HG03457 (cell line): Measurements from ENCODE around the gene SLC39A11.
"Not testable (repeated sequence)": the region's sequence is repeated elsewhere in the genome, so short reads cannot be mapped to it uniquely, and the experiment has no call there.

Source experiments
- ATAC-seq: cut with Tn5 transposase; IDR thresholded peaks from one replicate; pipeline ENCODE4 v1.9.1; 2021; ENCODE audit warnings: moderate number of reproducible peaks; ENCODE audit not compliant: unreplicated experiment

SLC39A11 gene

DNA sequence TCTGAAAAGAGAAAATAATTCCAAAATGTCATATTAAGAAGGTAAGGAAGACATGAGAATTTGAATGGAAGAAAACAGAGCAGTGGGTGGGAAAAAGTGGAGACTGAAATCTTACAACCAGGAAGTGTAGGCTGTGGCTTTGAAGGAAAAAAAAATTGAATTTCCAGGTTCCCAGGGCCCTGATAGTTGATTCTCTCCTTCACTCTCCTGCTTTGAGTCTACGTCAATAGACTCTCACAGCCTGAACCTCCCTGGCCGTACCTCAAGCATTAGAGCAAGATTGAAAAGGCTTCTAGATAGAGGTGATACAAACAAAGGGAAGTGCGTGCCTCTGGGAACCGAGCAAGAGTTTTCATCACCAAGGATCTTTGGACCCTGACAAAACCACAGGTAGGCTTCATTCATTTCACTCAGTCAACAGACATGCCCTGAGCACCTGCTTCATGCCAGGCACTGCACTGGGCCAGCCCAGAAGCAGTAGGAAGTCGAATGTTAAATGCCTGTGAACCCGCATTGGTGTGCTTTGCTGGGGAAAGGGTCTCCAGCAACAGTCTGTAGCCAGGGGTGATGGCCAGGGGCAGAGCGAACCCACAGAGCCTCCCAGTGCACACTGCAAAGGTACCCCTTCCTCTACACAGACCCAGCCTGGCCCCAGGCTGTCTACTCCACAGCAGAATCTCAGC is 163.9 kb downstream of the SLC39A11 start:
- no peak for ATAC-seq

DNA sequence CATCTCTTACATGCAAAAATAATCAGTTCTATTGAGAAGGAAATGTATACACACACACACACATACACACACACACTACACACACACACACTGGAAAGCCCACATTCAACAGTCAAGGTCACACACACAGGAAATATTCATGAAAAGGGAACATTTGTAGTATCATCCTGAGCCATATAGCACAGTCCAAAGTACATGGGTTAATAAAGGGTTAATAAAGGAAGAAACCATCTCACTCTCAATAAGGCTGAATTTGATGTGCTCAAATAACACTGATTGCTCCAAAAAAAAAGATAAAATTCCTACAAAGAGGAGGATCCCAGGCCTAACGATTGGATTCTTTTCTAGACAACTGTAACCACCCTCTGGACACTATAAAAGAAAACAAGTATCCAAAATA is 164.7 kb downstream of the SLC39A11 start:
- no peak for ATAC-seq

GRCh38 chr17:72927146-72927545 is 165.3 kb downstream of the SLC39A11 start:
- no peak for ATAC-seq

DNA sequence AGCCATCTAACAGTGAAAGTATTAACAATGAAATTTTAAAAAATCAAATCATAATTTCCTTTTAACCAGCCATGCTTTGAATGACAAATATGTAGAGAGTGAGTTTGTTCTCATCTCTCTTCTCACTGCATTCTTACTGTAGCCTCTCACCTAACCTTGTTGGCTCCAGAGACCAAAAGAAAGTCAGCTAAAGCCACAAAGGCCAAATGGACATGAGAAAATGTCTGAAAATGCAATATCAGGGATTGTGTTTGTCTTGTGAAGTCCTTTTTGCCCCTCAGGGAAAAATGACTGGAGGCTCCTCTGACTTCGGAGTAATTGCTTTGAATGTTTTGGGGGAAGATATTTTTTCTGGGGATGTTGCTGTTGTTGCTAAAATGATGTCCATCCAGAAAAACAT is 166.3 kb downstream of the SLC39A11 start:
- no peak for ATAC-seq

DNA sequence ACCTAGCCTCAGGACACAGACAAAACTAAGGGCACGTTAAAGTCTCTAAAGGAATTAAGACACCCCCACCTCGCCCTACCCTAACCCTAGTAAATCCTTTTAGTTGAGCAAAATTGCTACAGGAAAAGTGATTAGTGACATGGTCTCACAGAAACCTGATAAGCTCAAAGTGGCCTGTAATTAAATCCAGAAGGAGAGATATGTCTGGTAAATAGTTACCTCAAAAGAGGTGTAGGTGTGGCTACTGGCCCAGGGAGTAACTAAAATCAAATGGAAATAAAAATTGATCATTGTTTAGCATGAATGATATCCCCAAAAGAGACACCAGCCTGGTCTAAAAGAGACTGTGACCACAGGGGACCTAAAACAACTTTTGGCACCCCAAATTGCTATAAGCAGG is 168.3 kb downstream of the SLC39A11 start:
- ATAC-seq, result no peak

DNA sequence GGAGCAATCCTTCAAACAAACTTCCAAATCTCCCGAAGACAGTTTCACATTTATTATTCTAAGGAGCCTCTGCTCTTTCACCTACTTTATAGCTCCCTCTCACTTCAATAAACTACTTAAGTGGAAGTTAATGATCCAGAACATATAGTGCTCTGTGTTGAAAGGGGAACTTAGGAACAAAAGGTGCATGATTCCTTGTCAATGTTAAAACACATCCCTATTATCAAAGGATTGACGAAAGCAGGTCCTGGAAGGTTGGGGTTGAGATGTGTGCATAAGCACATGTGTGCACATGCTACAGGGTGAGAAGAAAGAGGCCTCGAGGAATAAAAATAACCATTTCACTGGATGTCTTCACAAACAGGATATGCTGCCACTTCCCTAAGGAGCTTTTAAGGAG is 170.3 kb downstream of the SLC39A11 start:
- ATAC-seq, result no peak

GRCh38 chr17:72921347-72922054 is 171.0 kb downstream of the SLC39A11 start:
- ATAC-seq, result no peak

DNA sequence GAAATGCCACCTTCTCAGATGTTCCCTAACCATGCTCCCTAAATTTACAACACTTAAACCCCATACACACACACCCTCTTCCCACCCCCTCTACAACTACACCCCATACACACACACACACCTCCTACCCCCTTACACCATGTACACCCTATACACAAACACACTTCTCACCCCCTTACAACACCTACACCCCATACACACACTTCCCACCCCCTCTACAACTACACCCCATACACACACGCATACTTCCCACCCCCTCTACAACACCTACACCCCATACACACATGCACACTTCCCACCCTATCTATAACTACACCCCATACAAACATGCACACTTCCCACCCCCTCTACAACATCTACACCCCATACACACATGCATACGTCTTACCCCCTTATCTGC is 172.0 kb downstream of the SLC39A11 start:
- no peak for ATAC-seq

- ATAC-seq, result no peak
Measured at GRCh38 chr17:72916991-72917390, 175.5 kb downstream of the SLC39A11 start.

GRCh38 chr17:72915625-72916081 is 176.8 kb downstream of the SLC39A11 start:
- ATAC-seq, result no peak

GRCh38 chr17:72913142-72913682 is 179.3 kb downstream of the SLC39A11 start:
- ATAC-seq, result no peak

DNA sequence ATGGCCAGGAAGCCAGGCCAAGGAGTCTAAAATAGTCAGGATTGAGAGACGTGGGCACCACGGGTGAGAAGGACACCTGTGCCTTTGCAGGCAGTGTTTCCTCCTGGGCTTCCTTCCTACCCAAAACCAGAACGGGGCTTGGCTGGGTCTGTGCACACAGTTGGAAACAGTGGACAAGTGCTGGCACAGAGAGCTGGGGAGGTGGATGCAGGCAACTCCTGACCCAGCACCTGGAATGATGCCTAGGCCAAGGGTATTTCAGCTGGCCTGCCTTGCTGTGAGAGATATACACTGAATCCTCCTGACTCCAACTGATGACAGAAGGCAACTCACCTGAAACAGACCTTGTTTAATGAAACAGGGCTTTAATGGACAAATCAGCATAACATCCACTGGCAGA is 186.2 kb downstream of the SLC39A11 start:
- ATAC-seq, result no peak

GRCh38 chr17:72903522-72903921 is 189.0 kb downstream of the SLC39A11 start:
- ATAC-seq, result no peak

- ATAC-seq, result no peak
Measured at GRCh38 chr17:72901657-72902056, 190.8 kb downstream of the SLC39A11 start.

DNA sequence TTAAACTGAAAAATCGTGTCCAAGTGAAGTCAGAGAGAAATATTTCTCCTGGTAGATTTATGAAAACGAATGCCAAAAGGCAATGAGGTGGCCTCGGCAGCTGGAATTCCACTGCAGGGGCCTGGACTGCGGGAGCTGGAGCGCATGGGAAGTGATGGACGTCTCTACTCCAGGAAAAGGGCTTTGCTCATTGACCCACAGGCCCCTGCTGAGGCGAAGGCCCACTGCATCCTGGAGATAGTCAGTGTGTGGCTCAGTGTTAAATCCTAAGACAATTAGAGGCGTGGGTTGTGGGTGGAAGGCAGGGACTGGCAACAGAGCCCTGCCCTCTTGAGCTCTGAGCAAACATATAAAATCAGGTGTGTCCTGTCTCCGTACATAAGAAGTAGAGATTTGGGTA is 191.4 kb downstream of the SLC39A11 start:
- no peak for ATAC-seq

- ATAC-seq, result no peak
Measured at GRCh38 chr17:72900654-72900971, 191.9 kb downstream of the SLC39A11 start.

DNA sequence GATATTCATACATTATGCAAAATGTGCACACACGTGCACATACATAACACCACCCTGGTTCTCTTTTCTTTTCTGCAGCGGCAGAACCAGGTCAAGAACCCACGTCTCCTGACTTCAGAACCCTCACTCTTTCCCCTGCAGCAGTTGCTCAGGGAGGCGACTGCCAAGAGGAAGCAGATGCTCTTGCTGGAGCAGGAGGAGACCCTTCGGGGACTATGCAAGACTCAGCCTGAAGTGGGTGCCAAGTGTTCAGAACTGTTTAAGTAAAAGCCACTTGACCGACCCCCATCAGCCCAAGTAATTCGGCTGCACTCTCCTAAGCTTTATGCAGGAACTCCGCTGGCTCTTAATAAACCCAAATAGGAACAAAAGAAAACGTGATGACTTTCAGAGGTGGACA is 193.8 kb downstream of the SLC39A11 start:
- ATAC-seq, result no peak

DNA sequence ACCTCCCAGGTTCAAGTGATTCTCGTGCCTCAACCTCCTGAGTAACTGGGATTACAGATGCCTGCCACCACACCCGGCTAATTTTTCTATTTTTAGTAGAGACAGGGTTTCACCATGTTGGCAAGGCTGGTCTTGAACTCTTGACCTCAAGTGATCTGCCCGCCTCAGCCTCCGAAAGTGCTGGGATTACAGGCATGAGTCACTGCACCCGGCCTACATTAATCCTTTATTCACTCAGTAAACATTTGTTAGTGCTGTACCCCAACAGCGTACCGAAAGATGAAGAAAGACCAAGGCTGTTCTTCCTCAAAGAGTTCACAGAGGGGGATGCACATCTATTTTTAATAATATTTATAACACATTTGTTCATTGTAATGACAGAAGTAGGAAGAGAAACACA is 196.2 kb downstream of the SLC39A11 start:
- ATAC-seq, result not testable (repeated sequence)

DNA sequence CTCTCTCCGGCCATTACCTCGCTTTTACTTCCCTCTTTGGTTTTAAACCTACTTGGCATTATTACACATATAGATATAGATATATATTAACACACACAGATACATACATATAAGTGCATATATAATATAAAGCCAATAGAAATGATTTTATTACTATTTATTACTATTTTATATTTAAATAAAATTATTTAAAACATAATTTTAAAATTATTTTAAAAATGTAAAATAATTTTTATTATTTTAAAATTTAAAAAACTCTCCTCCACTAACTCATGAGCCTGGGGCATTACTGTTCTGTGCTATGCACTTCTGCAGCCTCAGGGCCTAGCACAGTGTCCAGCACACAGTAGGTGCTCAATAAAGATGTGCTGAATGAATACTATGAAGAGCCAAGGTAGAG is 200.9 kb downstream of the SLC39A11 start:
- ATAC-seq, result no peak

GRCh38 chr17:72890711-72891110 is 201.8 kb downstream of the SLC39A11 start:
- no peak for ATAC-seq

- ATAC-seq, result no peak
Measured at GRCh38 chr17:72887917-72888316, 204.6 kb downstream of the SLC39A11 start.

- ATAC-seq, result no peak
Measured at GRCh38 chr17:72887322-72887721, 205.2 kb downstream of the SLC39A11 start.
